NCI-H1092 treated with DMSO at 0.1 percent for 48 hours (cell line): ENCODE data around the gene ALMS1.
"Not testable (repeated sequence)": the region's sequence is repeated elsewhere in the genome, so short reads cannot be mapped to it uniquely, and the experiment has no call there.

Experiments
- DNase-seq: peaks from one replicate; lab custom pipeline; 2025; lab: John Stamatoyannopoulos, UW

The ALMS1 gene

DNA sequence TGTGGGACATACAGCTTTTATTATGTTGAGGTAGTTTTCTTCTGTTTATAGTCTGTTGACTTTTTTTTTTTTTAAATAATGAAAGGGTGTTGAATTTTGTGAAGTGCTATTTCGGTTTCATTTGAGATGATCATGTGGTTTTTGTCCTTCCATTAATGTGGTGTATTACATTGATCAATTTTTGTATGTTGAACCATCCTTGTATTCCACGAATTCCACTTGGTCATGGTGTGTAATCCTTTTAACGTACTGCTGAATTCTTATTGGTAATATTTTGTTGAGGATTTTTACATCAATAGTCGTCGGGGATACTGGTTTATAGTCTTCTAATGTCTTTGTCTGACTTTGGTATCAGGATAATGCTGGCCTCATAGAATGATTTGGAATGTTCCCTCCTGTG, 18.8 kb downstream of the ALMS1 start:
- DNase-seq, result no peak

GRCh38 chr2:73406996-73407395, 21.4 kb downstream of the ALMS1 start:
- DNase-seq, result no peak

GRCh38 chr2:73408198-73408597, 22.6 kb downstream of the ALMS1 start:
- DNase-seq, result no peak

DNA sequence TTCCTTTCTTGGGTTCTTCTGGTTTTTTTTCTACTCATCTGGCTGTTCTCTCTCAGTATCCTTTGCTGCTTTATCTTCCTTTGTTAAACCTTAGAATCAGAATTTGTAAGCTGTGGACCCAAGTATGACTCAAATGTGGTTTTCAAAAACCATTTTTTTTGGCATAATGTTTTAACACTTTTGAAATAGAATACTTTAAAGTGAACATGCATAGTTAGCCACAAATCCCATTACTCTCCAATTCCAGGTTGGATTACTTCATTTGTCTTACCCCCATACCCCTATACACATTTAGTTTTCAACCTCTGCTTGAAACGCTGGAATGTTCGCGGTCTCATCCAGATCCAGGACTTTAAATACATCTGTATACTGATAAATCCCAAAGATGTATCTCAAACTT, 29.1 kb downstream of the ALMS1 start:
- DNase-seq, result no peak

DNA sequence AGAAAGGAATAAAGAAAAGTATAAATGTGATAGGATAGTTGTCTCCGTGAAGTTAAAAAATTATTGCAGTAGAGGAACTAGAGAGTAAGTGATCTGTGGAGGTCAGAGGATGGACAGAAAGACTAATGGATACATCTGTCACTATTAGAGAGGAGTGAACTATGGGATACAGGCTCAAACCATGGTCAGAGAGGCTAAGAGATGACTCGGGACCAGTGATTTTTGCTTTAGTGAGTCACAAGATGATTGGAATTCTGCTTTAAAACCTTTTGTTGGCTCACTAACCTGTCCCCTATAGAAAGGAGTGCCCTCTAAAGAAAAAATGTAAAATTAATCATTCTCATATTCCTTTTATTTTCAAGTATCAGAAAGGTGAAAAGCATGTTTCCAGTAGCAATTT, 30.3 kb downstream of the ALMS1 start:
- no peak for DNase-seq

- no peak for DNase-seq
These were observed 32.7 kb downstream of the ALMS1 start for GRCh38 chr2:73418343-73418742.

GRCh38 chr2:73423913-73424312, 38.3 kb downstream of the ALMS1 start:
- DNase-seq, result no peak

GRCh38 chr2:73426176-73426575, 40.5 kb downstream of the ALMS1 start:
- no peak for DNase-seq

- no peak for DNase-seq
These were observed 50.4 kb downstream of the ALMS1 start for GRCh38 chr2:73436019-73436418.

GRCh38 chr2:73444202-73444601, 58.6 kb downstream of the ALMS1 start:
- no peak for DNase-seq

DNA sequence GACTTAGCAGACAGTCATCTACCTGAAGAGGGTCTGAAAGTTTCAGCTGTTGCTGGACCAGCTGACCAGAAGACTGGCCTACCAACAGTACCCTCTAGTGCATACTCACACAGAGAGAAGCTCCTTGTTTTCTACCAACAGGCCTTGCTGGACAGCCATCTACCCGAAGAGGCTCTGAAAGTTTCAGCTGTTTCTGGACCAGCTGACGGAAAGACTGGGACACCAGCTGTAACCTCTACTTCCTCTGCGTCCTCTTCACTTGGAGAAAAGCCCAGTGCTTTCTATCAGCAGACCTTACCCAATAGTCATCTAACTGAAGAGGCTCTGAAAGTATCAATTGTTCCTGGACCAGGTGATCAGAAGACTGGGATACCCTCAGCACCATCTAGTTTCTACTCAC, 63.2 kb downstream of the ALMS1 start:
- DNase-seq, result no peak

GRCh38 chr2:73449404-73449803, 63.8 kb downstream of the ALMS1 start:
- no peak for DNase-seq

GRCh38 chr2:73451263-73451972, 65.8 kb downstream of the ALMS1 start:
- no peak for DNase-seq

DNA sequence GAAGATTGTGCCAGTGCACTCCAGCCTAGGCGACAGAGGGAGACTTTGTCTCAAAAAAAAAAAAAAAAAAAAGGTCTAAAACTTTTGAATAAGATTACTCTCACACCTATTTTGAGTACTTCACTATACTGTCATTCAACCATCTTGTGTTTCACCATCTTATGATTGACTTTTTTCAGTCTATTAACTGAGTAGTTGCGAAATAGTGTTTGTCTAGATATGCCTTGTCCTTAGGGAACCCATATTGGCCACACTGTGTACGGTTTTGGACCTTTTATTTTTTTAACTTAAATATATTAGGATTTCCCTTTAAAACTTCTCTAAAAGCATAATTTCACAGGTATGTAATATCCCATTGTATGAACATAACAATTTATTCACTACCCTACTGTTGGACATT, 72.3 kb downstream of the ALMS1 start:
- DNase-seq, result no peak

GRCh38 chr2:73462388-73462787, 76.8 kb downstream of the ALMS1 start:
- not testable (repeated sequence) for DNase-seq

GRCh38 chr2:73468376-73468775, 82.7 kb downstream of the ALMS1 start:
- no peak for DNase-seq

DNA sequence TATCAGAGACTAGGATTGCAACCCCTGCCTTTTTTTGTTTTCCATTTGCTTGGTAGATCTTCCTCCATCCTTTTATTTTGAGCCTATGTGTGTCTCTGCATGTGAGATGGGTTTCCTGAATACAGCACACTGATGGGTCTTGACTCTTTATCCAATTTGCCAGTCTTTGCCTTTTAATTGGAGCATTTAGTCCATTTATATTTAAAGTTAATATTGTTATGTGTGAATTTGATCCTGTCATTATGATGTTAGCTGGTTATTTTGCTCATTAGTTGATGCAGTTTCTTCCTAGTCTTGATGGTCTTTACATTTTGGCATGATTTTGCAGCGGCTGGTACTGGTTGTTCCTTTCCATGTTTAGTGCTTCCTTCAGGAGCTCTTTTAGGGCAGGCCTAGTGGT, 98.2 kb downstream of the ALMS1 start:
- not testable (repeated sequence) for DNase-seq

GRCh38 chr2:73487112-73487657, 101.5 kb downstream of the ALMS1 start:
- no peak for DNase-seq

GRCh38 chr2:73488079-73488478, 102.4 kb downstream of the ALMS1 start:
- DNase-seq, result no peak

DNA sequence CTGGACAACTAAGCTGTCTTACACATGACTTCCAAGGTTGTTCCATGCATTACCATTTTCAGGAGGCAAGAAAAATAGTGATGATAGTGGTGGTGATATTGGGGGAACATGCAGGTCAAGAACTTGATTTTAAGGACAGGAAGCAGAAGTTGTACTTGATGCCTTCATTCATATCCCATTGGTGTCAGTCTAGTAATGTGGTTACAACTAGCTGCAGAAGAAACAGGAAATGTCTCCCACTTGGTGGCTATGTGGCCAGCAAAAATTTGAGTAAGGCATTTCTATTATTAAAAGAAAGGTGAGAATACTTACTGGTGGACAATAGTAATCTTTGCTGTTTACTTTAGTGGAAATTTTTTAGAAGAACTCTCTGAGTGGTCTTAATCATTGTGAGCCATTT, 103.4 kb downstream of the ALMS1 start:
- DNase-seq, result no peak

DNA sequence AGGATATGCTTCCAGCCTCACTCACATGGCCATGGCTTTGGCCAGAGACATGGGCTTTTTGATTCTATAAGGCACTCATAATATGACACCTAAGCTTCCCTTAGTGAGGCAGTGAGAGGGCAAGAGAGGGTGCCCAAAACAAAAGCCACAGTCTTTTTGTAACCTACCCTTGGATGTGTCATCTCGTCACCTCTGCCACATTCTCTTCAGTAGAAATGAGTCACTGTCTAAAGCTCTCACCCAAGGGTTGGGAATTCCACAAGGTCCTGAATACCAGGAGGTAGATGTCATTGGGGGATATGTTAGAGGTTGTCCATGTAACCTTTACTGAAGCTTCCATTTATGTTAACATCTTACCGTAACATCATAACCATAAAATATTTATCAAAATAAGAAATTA, 108.4 kb downstream of the ALMS1 start:
- no peak for DNase-seq

DNA sequence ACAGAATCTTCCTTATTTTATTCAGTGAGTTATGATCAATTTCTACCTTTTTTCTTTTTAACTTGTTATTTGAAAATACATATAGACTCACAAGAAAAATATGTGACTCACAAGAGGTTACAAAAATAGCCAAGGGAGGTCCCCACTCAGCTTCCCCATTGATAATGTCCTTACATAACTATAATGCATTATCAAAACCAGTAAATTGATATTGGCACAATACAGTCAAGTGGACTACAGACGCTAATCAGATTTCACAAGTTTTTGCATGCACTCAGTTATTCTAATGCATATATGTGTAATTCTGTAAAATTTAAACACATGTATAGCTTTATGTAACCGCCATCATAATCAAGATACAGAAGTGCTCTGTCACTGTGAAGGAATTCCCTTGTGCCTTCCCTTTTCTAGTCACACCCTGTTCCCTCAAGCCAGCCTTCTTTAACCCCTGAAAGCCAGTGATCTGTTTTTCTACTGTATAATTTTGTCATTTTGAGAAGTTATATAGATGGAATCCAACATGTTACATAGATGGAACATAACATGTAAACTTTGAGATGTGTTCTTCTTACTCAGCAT, 118.4 kb downstream of the ALMS1 start:
- DNase-seq, result no peak

- DNase-seq, result not testable (repeated sequence)
These were observed 119.2 kb downstream of the ALMS1 start for GRCh38 chr2:73504850-73505249.

- DNase-seq, result not testable (repeated sequence)
These were observed 124.8 kb downstream of the ALMS1 start for GRCh38 chr2:73510470-73510869.
